ENCODE results near the gene SPAG5.

The SPAG5 gene

DNA sequence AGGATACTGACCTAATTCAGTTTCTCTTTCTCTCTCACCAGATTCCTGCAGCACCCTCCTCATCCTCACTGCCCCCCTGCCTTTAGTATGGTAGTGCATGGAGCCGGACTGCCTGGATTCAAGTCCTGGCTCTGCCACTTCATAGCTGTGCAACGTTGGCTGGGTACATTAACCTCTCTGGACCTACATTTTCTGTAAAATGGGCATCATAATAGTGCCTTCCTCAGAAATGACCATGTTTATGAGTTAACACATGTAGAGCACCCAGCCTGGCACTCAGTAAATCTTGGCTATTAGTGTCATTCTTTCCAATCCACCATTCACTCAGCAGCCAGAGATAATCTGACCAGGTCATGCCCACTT is 53.7 kb downstream of the SPAG5 start:
- DNase-seq (ENCODE audit: extremely low read depth, low read depth), result no peak
- TF ChIP-seq, protein P1, sequence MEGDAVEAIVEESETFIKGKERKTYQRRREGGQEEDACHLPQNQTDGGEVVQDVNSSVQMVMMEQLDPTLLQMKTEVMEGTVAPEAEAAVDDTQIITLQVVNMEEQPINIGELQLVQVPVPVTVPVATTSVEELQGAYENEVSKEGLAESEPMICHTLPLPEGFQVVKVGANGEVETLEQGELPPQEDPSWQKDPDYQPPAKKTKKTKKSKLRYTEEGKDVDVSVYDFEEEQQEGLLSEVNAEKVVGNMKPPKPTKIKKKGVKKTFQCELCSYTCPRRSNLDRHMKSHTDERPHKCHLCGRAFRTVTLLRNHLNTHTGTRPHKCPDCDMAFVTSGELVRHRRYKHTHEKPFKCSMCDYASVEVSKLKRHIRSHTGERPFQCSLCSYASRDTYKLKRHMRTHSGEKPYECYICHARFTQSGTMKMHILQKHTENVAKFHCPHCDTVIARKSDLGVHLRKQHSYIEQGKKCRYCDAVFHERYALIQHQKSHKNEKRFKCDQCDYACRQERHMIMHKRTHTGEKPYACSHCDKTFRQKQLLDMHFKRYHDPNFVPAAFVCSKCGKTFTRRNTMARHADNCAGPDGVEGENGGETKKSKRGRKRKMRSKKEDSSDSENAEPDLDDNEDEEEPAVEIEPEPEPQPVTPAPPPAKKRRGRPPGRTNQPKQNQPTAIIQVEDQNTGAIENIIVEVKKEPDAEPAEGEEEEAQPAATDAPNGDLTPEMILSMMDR (IDR thresholded peaks at IDR 0.05; ENCODE audit: low read depth, low read length, missing control alignments), result no peak
- H3K4me3 ChIP-seq (replicated peaks; ENCODE audit: low read depth, low read length), result no peak overlapping the region

GRCh38 chr17:28544402-28545140 is 54.3 kb downstream of the SPAG5 start:
- no peak for DNase-seq (ENCODE audit: extremely low read depth, low read depth)
- TF ChIP-seq, protein P1 (IDR thresholded peaks at IDR 0.05; ENCODE audit: low read depth, low read length, missing control alignments), result no peak
- no peak overlapping the region for H3K4me3 ChIP-seq (replicated peaks; ENCODE audit: low read depth, low read length)

DNA sequence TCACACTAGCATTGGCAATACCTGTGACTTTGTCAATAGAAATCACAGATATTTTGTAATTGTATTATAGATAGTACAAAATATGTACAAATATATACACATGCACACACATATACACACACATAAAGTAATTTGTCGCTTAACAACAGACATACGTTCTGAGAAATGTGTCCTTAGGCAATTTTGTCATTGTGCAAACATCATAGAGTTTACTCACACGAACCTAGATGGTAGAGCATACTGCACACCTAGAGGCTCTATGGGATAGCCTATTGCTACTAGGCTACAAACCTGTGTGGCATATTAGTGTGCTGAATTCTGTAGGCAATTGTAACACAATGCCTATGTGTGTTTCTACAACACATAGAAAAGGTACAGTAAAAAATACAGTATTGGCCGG is 57.4 kb downstream of the SPAG5 start:
- DNase-seq (ENCODE audit: extremely low read depth, low read depth), result no peak
- no peak overlapping the region for H3K4me3 ChIP-seq (replicated peaks; ENCODE audit: low read depth, low read length)
- TF ChIP-seq, protein P1 (IDR thresholded peaks at IDR 0.05; ENCODE audit: low read depth, low read length, missing control alignments), result no peak

- TF ChIP-seq, protein P1 (IDR thresholded peaks at IDR 0.05; ENCODE audit: low read depth, low read length, missing control alignments), result no peak
- no peak for DNase-seq (ENCODE audit: extremely low read depth, low read depth)
- no peak overlapping the region for H3K4me3 ChIP-seq (replicated peaks; ENCODE audit: low read depth, low read length)
Observed at GRCh38 chr17:28540231-28540630, 58.6 kb downstream of the SPAG5 start.

DNA sequence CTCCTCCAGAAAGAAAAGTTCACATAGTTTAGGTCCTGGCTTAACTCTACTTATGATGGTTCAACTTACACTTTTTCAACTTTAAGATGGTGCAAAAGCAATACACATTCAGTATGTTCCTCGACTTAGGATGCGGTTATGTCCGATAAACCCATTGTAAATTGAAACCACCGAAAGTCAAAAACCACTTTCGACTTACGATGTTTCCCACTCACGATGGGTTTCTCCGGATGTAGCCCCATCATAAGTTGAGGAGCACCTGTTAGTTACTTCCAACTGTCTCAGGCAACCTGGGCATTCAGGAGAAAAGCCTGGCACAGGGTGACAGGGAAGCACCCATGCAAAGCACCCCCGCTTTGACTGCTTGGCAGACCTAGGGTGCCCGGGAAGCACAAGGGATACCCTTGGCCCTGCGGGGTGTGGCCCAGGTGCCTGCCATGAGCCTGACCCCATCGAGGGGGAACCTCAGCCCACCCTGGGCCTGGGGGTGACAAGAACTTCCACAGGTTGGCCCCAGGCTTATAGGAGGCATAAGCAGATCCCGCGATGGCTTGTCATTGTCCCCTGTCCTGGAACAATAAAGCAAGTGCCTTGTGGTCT is 60.4 kb downstream of the SPAG5 start:
- H3K4me3 ChIP-seq (replicated peaks; ENCODE audit: low read depth, low read length), result no peak overlapping the region
- TF ChIP-seq, protein P1 (IDR thresholded peaks at IDR 0.05; ENCODE audit: low read depth, low read length, missing control alignments), result no peak

DNA sequence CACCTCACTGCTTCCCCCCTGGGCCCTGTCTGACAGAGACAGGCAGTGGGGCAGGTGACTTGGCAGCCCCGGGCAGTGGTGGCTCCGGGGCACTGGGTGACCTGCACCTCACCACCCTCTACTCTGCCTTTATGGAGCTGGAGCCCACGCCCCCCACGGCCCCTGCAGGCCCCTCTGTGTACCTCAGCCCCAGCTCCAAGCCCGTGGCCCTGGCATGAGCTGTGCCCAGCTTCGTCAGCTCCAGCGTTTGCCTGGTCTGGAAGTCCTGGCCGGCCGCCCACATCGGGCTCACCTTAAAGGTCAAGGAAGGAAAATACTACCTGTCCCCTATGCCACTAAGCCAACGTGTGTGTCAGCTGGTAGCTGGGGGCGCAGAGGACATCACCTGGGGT is 61.6 kb downstream of the SPAG5 start:
- DNase-seq (ENCODE audit: extremely low read depth, low read depth), result no peak
- TF ChIP-seq, protein P1 (IDR thresholded peaks at IDR 0.05; ENCODE audit: low read depth, low read length, missing control alignments), result no peak
- H3K4me3 ChIP-seq (replicated peaks; ENCODE audit: low read depth, low read length), result no peak overlapping the region

More for the DNA sequence above, 60.4 kb downstream of the SPAG5 start:
- no peak for DNase-seq (ENCODE audit: extremely low read depth, low read depth)
